SKM-1 (cell line): ENCODE measurements around the gene ATP12A.
A peak's percentile ranks its signal among the peaks of the same experiment; 100 is the strongest.

Source experiments
- DNase-seq: peaks from one replicate; lab custom pipeline; 2025; ENCODE audit not compliant: unreplicated experiment; lab: John Stamatoyannopoulos, UW

The ATP12A gene

DNA sequence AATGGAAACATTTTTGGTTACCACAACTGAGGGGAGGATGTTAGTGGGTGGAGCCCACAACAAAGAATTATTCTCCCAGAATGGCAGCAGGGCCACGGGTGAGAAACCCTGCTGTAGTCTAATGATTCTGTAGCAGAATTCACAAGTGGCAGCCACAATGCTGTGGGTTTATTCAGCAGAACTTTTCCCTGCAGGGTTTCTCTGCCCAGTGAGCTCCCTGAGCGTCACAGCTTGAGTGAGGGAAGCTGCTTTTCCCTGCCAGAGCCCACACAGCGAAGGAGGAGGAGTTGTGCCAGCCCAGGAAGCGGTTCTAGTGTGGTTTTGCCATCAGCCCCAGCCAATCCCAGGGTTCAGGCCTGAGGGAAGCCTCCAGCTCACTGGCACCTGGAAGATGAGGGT lies 4.4 kb downstream of the ATP12A start:
- no peak for DNase-seq

- DNase-seq = no peak
These were observed 5.1 kb downstream of the ATP12A start for GRCh38 chr13:24685314-24685713.

DNA sequence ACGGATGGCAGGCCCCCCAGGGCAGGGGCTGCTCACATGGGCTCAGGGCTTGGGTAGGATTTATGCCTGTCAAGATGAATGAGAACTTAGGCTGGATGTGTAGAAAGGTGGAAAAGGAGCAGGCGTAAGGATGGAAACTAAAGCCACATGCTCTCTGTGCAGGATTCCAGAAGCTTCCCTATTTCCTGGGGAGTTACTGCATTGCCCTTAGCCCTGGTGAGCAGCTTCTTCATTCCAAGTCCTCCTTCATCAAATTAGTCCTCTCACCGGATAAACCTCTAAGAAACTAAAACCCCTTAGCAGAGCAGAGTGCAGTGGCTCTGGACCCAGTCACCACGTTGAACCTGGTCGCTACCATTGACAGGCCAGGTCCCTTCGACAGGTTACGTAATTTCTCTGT lies 7.4 kb downstream of the ATP12A start:
- DNase-seq = no peak

DNA sequence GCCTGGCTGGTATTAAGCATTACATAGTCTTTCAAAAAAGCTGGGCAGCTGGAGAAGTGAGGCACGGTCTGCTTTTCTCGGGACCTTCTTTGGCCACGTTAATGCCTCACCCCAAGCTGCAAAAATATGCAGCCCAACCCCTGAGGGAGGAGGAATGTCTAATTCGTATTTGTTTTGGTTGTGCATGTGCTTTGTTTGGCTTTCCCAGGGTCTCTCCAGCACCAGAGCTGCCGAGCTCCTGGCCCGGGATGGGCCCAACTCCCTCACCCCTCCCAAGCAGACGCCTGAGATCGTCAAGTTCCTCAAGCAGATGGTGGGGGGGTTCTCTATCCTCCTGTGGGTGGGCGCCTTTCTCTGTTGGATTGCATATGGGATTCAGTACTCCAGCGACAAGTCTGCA lies 7.9 kb downstream of the ATP12A start:
- DNase-seq = no peak

- no peak for DNase-seq
These were observed 8.7 kb downstream of the ATP12A start for GRCh38 chr13:24688950-24689349.

DNA sequence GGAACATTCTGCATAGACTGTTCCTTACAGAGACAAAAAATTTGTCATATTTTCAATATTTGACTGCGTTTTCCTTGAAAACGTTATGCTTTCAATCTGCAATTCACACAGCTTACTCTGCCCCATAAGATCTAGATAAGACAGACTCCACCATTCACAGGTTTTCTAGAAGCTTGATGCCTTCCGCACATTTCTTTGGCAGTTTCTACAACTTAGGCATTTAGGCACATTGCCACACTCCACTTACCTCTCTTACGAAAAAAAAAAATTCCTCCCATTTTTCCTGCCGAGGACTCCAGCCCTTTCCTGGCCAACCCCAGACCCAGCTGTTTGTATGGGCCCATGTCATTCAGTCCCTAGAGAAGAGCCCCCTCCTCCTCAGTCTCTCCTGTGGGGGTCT lies 11.2 kb downstream of the ATP12A start:
- no peak for DNase-seq

DNA sequence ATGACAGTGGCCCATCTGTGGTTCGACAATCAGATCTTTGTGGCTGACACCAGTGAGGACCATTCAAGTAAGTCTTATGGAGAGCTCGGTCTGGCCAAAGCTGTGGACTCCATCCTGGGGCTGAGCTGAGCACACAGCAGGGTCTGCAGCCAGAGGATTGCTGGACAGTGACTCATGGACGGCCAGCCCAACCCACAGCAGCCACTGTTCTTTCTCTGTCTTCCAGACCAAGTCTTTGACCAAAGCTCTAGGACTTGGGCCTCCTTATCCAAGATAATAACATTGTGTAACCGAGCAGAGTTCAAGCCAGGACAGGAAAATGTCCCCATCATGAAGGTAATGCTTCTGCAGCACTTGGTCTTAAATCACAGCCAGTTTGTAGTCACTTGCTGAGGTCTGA lies 12.4 kb downstream of the ATP12A start:
- no peak for DNase-seq

GRCh38 chr13:24693862-24694471 lies 13.8 kb downstream of the ATP12A start:
- DNase-seq = peak; percentile 62

DNA sequence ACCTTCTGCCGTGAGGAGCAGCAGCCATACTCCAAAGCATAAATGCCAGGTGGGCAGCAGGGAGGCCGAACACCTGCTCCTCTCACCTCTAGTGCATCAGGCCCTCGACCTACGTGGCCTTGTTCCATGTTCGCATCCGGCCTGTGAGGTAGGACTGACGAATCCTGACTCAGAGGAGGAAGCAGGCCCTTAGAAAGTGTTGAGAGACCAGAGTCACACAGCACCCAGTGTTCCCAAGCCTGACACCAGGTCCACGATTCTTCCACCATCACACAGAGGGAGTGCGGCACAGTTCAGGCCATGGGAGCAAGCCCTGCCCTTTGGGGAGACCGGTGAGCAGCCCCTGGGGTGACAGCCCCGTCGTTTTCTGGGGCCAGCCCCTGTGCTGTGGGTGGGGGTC lies 14.7 kb downstream of the ATP12A start:
- DNase-seq = no peak

DNA sequence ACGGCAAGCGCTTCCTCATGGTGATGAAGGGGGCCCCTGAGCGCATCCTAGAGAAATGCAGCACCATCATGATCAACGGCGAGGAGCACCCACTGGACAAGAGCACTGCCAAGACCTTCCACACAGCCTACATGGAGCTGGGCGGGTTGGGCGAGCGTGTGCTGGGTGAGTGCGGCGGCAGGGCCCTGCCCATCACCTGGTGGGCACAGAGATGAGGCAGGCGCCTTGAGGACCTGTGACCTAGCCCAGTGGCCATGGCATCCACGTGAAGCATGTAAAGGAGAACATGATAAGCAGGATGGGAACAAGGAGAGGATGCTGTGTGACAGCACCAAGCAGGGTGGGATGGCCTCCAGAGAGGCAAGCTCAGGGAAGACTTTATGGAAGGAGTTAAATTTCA lies 18.5 kb downstream of the ATP12A start:
- no peak for DNase-seq

- DNase-seq = no peak
These were observed 19.3 kb downstream of the ATP12A start for GRCh38 chr13:24699541-24699940.

GRCh38 chr13:24700539-24700938 lies 20.3 kb downstream of the ATP12A start:
- DNase-seq = no peak

DNA sequence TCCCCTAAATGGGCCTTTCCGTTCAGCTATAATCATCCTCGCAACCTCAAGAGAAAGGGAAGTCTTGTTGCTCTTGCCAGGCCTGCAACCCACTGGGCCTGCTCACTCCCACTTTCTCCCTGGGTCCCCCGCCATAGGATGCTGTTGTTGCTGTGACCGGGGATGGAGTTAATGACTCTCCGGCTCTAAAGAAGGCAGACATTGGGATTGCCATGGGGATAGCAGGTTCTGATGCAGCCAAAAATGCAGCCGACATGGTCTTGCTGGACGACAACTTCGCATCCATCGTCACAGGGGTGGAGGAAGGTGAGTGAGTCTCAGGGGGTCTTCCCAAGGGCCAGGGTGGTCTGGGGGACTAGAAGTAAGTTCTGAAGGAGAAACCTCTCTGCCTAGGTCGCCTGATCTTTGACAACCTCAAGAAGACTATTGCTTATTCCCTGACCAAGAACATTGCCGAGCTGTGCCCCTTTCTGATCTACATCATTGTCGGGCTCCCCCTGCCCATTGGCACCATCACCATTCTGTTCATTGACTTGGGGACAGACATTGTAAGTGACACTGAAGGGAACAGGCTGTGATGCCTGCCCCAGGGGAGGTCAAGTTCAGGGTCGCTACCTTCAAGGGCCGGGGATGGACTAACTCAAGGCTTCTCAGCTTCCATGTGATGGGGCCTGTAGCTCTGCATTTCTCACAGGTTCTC lies 26.8 kb downstream of the ATP12A start:
- no peak for DNase-seq

- DNase-seq = no peak
These were observed 29.1 kb downstream of the ATP12A start for GRCh38 chr13:24709186-24709913.

DNA sequence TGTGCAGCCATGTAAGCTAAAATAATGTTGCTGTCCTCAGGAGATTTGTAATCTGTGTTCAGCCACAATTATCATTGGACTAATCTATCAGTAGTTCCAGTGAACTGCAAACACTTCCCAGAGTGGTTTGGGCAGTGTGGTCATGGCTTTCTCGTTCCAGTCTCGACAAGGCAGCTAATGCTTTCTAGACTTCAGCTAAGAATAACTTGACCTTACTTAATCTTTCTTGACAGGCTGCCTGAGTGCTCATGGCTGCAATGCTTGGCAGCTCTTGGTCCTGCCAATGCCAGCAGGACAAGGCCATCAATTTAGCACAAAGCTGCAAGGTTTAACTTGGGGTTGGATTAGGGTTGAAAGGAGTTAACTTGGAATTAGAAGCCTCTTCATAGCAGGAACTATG lies 32.8 kb downstream of the ATP12A start:
- no peak for DNase-seq

DNA sequence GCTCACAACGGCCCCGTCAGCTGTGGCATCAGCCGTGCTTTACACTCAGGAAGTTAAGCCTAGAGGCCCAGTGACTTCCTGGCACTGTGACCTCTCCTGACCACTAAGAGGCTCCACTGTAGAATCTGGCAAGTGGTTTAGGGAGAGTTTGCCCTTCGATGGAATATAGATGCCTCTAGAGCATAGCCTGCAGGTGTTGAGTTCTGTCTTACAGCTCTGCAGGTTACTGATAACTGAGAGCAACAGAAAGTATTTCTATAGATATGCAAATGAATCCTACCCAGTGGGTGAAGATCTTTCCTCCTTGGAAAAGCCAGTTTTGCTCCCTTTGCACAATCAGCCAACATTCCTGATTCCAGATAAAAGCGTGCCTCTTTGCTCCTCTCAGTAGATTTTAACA lies 35.8 kb downstream of the ATP12A start:
- no peak for DNase-seq

DNA sequence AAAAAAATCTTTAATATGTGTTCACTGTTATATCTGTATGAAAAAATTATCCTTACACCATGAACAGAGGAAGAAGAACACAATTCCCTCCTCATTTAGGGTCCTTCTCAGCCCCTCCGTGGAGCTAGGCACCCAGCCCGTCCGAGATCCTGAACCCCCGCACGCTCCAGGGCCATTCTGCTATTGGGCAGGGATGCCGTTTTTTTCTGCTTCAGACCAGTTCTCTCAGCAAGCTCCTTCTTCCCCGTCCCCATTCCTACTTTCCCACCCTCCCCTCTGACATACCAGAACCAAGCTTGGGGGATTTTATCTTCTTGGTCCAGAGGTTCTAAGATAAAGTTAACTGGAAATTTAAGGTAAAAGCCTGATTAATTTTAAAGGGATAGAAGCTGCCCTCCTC lies 36.2 kb downstream of the ATP12A start:
- DNase-seq = no peak

GRCh38 chr13:24717217-24717616 lies 37.0 kb downstream of the ATP12A start:
- DNase-seq = no peak

GRCh38 chr13:24718192-24718965 lies 38.2 kb downstream of the ATP12A start:
- DNase-seq = no peak

- no peak for DNase-seq
These were observed 38.9 kb downstream of the ATP12A start for GRCh38 chr13:24719139-24719538.

DNA sequence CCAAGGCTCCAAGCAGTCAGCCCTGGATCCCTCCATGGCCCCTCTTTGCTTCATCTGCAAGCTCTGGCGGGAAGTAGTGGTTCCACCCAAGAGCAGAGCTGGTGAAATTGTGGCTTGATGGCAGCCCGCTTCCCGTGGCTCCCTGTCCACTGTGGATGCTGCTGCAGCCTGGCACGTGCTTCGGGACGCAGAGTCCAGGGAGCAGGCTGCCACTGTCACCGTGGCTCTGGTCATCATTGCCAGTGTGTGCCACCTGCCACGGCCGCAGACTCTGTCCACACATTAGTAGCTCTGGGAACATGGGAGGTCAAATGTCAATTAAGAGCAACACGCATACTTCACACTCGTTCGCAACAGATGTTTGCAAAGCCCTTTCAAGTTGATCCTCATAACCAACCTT lies 43.0 kb downstream of the ATP12A start:
- DNase-seq = no peak

DNA sequence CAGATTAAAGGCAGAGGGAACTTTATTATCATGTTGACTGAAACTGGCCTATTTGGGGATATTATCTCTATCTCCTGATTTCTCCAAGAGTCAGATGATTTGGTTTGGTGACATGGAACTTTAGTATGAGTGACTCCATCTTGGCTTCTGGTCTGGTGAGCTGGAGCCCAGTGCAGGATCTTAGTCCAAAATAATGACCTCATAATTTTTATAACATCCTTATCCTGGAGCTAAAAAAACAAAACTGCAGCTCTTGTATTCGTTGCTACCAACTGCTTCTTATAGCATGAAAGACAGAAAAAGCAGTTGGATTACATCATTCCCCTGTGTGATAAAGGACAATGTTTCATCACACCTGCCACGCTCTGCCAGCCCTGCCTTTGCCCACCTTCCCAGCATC lies 44.5 kb downstream of the ATP12A start:
- no peak for DNase-seq
